GM23338 (cell line): ENCODE results near the gene CES3.

Experiments used
- CREB1 ChIP-seq: fragments of 250-450 bp; sonication (Bioruptor Pico); IDR thresholded peaks from 2 replicates; pipeline ENCODE4 v1.5.0; 2020; ENCODE audit warnings: low read depth, mild to moderate bottlenecking, moderate library complexity
- EZH2 ChIP-seq: fragments of 200-600 bp; sonication (generic); IDR thresholded peaks from one replicate; pipeline ENCODE4 v1.8.0; 2017; ENCODE audit warnings: antibody characterized with exemption, mild to moderate bottlenecking, low read depth; ENCODE audit not compliant: unreplicated experiment
- EZH2phosphoT487 ChIP-seq: fragments of 200-600 bp; sonication (generic); IDR thresholded peaks from one replicate; pipeline ENCODE4 v1.8.1; 2018; ENCODE audit warnings: antibody characterized with exemption; ENCODE audit not compliant: unreplicated experiment
- JUNB ChIP-seq: IDR thresholded peaks from one replicate; pipeline ENCODE4 v1.6.1; 2016; ENCODE audit warnings: antibody characterized with exemption; ENCODE audit not compliant: unreplicated experiment
- NANOG ChIP-seq: IDR thresholded peaks from 2 replicates; pipeline ENCODE4 v1.6.1; 2016; ENCODE audit warnings: antibody characterized with exemption, borderline replicate concordance
- POLR2AphosphoS5 ChIP-seq: IDR thresholded peaks from 2 replicates; pipeline ENCODE4 v1.6.1; 2016; ENCODE audit warnings: antibody characterized with exemption, low read depth
- STAT1 ChIP-seq: IDR thresholded peaks from one replicate; pipeline ENCODE4 v1.6.1; 2016; ENCODE audit warnings: antibody characterized with exemption; ENCODE audit not compliant: unreplicated experiment
- ZNF114 ChIP-seq: fragments of 250-450 bp; sonication (Bioruptor Pico); IDR thresholded peaks from 2 replicates; pipeline ENCODE4 v1.5.0; 2020; ENCODE audit warnings: mild to moderate bottlenecking, moderate library complexity
- ZNF331 ChIP-seq: fragments of 250-450 bp; sonication (Bioruptor Pico); IDR thresholded peaks from 2 replicates; pipeline ENCODE4 v1.5.0; 2020; ENCODE audit warnings: low read depth, mild to moderate bottlenecking, moderate library complexity
- TF ChIP-seq, protein P1 (sequence below), 2 experiments: fragments of 200-600 bp in 1 of 2; sonication (generic) in 1 of 2; conservative IDR thresholded peaks; 2 replicates each; pipeline versions ENCODE4 v1.5.1 to v1.6.1; 2016 to 2017; ENCODE audit warnings: antibody characterized with exemption in 2 of 2, low read depth in 2 of 2, mild to moderate bottlenecking in 2 of 2, moderate library complexity in 1 of 2
- TF ChIP-seq, protein P2 (sequence below): IDR thresholded peaks from one replicate; pipeline ENCODE4 v1.6.1; 2018; ENCODE audit warnings: antibody characterized with exemption; ENCODE audit not compliant: unreplicated experiment
- TF ChIP-seq, protein P3 (sequence below): IDR thresholded peaks from 2 replicates; pipeline ENCODE4 v1.6.1; 2016; ENCODE audit warnings: antibody characterized with exemption
- TF ChIP-seq, protein P4 (sequence below): fragments of 250-450 bp; sonication (Bioruptor Pico); IDR thresholded peaks from 2 replicates; pipeline ENCODE4 v1.5.0; 2020; ENCODE audit warnings: mild to moderate bottlenecking, moderate library complexity

DNA sequence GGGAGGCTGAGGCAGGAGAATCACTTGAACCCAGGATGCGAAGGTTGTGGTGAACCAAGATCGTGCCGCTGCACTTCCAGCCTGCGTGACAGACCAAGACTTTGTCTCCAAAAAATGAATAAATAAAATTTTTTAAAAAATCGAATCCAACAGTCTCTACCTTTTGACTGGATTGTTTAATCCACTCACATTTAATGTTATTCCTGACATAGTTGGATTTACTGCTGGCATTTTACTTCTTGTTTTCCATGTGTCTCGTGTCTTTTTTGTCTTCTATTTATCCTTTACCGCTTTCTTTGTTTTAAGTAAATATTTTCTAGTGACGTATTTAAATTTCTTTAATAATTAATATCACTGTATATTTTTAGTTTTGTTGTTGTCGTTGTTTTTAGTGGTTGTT, 22.0 kb downstream of the CES3 start:
- TF ChIP-seq, protein P1, sequence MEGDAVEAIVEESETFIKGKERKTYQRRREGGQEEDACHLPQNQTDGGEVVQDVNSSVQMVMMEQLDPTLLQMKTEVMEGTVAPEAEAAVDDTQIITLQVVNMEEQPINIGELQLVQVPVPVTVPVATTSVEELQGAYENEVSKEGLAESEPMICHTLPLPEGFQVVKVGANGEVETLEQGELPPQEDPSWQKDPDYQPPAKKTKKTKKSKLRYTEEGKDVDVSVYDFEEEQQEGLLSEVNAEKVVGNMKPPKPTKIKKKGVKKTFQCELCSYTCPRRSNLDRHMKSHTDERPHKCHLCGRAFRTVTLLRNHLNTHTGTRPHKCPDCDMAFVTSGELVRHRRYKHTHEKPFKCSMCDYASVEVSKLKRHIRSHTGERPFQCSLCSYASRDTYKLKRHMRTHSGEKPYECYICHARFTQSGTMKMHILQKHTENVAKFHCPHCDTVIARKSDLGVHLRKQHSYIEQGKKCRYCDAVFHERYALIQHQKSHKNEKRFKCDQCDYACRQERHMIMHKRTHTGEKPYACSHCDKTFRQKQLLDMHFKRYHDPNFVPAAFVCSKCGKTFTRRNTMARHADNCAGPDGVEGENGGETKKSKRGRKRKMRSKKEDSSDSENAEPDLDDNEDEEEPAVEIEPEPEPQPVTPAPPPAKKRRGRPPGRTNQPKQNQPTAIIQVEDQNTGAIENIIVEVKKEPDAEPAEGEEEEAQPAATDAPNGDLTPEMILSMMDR (conservative IDR thresholded peaks at IDR 0.05; ENCODE audit: low read depth in 2 of 2), result no peak
- TF ChIP-seq, protein P2, sequence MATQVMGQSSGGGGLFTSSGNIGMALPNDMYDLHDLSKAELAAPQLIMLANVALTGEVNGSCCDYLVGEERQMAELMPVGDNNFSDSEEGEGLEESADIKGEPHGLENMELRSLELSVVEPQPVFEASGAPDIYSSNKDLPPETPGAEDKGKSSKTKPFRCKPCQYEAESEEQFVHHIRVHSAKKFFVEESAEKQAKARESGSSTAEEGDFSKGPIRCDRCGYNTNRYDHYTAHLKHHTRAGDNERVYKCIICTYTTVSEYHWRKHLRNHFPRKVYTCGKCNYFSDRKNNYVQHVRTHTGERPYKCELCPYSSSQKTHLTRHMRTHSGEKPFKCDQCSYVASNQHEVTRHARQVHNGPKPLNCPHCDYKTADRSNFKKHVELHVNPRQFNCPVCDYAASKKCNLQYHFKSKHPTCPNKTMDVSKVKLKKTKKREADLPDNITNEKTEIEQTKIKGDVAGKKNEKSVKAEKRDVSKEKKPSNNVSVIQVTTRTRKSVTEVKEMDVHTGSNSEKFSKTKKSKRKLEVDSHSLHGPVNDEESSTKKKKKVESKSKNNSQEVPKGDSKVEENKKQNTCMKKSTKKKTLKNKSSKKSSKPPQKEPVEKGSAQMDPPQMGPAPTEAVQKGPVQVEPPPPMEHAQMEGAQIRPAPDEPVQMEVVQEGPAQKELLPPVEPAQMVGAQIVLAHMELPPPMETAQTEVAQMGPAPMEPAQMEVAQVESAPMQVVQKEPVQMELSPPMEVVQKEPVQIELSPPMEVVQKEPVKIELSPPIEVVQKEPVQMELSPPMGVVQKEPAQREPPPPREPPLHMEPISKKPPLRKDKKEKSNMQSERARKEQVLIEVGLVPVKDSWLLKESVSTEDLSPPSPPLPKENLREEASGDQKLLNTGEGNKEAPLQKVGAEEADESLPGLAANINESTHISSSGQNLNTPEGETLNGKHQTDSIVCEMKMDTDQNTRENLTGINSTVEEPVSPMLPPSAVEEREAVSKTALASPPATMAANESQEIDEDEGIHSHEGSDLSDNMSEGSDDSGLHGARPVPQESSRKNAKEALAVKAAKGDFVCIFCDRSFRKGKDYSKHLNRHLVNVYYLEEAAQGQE, result no peak
- TF ChIP-seq JUNB (no peak), POLR2AphosphoS5 (no peak), ZNF114 (no peak), CREB1 (CRISPR knock-in tag) (no peak), EZH2 (no peak), EZH2phosphoT487 (no peak), ZNF331 (CRISPR knock-in tag) (no peak), NANOG (no peak), STAT1 (no peak)
- TF ChIP-seq, protein P3, sequence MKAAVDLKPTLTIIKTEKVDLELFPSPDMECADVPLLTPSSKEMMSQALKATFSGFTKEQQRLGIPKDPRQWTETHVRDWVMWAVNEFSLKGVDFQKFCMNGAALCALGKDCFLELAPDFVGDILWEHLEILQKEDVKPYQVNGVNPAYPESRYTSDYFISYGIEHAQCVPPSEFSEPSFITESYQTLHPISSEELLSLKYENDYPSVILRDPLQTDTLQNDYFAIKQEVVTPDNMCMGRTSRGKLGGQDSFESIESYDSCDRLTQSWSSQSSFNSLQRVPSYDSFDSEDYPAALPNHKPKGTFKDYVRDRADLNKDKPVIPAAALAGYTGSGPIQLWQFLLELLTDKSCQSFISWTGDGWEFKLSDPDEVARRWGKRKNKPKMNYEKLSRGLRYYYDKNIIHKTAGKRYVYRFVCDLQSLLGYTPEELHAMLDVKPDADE, result no peak
- TF ChIP-seq, protein P4, sequence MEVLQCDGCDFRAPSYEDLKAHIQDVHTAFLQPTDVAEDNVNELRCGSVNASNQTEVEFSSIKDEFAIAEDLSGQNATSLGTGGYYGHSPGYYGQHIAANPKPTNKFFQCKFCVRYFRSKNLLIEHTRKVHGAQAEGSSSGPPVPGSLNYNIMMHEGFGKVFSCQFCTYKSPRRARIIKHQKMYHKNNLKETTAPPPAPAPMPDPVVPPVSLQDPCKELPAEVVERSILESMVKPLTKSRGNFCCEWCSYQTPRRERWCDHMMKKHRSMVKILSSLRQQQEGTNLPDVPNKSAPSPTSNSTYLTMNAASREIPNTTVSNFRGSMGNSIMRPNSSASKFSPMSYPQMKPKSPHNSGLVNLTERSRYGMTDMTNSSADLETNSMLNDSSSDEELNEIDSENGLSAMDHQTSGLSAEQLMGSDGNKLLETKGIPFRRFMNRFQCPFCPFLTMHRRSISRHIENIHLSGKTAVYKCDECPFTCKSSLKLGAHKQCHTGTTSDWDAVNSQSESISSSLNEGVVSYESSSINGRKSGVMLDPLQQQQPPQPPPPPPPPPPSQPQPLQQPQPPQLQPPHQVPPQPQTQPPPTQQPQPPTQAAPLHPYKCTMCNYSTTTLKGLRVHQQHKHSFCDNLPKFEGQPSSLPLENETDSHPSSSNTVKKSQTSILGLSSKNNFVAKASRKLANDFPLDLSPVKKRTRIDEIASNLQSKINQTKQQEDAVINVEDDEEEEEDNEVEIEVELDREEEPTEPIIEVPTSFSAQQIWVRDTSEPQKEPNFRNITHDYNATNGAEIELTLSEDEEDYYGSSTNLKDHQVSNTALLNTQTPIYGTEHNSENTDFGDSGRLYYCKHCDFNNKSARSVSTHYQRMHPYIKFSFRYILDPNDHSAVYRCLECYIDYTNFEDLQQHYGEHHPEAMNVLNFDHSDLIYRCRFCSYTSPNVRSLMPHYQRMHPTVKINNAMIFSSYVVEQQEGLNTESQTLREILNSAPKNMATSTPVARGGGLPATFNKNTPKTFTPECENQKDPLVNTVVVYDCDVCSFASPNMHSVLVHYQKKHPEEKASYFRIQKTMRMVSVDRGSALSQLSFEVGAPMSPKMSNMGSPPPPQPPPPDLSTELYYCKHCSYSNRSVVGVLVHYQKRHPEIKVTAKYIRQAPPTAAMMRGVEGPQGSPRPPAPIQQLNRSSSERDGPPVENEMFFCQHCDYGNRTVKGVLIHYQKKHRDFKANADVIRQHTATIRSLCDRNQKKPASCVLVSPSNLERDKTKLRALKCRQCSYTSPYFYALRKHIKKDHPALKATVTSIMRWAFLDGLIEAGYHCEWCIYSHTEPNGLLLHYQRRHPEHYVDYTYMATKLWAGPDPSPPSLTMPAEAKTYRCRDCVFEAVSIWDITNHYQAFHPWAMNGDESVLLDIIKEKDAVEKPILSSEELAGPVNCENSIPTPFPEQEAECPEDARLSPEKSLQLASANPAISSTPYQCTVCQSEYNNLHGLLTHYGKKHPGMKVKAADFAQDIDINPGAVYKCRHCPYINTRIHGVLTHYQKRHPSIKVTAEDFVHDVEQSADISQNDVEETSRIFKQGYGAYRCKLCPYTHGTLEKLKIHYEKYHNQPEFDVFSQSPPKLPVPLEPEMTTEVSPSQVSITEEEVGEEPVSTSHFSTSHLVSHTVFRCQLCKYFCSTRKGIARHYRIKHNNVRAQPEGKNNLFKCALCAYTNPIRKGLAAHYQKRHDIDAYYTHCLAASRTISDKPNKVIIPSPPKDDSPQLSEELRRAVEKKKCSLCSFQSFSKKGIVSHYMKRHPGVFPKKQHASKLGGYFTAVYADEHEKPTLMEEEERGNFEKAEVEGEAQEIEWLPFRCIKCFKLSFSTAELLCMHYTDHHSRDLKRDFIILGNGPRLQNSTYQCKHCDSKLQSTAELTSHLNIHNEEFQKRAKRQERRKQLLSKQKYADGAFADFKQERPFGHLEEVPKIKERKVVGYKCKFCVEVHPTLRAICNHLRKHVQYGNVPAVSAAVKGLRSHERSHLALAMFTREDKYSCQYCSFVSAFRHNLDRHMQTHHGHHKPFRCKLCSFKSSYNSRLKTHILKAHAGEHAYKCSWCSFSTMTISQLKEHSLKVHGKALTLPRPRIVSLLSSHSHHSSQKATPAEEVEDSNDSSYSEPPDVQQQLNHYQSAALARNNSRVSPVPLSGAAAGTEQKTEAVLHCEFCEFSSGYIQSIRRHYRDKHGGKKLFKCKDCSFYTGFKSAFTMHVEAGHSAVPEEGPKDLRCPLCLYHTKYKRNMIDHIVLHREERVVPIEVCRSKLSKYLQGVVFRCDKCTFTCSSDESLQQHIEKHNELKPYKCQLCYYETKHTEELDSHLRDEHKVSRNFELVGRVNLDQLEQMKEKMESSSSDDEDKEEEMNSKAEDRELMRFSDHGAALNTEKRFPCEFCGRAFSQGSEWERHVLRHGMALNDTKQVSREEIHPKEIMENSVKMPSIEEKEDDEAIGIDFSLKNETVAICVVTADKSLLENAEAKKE (CRISPR knock-in tag), result no peak
